ENCODE data around the gene NME3. TPM values are rescaled to one million over a fixed set of nuclear protein-coding genes. Genes with fewer than 3 reads are reported as not detected.

NME3 gene
- total RNA-seq, 1 experiment from 2014 or later: 66.9 TPM

GRCh38 chr16:1779234-1779701 is 7.9 kb upstream of the NME3 start:
- Histone ChIP-seq H3K9me2 (replicated peaks; ENCODE audit: low read length) (no peaks in the 10 kb centered on the region), H3K9me3 (ENCODE audit: low read length) (no peaks in the 10 kb centered on the region), H3K4me2 (ENCODE audit: low read length) (no peak overlapping the region), H3K4me1 (ENCODE audit: insufficient read depth, low read length) (peaks cover 15% of the 10 kb centered on the region; the same call in 1 of the 2 replicates), H4K20me1 (ENCODE audit: low read length) (peaks cover 3% of the 10 kb centered on the region; the same call in 1 of the 2 replicates), H3F3A (ENCODE audit: low read length, unreplicated experiment) (no peaks in the 10 kb centered on the region), H3K36me3 (ENCODE audit: low read depth, low read length) (no peaks in the 10 kb centered on the region), H3K27ac (ENCODE audit: low read length) (no peak overlapping the region), H2AFZ (ENCODE audit: low read length) (no peak overlapping the region), H3K4me3 (ENCODE audit: low read length) (no peak overlapping the region), H3K79me2 (ENCODE audit: low read length) (peaks cover 38% of the 10 kb centered on the region), H3K9ac (ENCODE audit: low read length) (no peak overlapping the region), H3K27me3 (ENCODE audit: low read length) (no peaks in the 10 kb centered on the region)
- POLR2A ChIA-PET (ENCODE audit: unreplicated experiment): no interaction called here
- DNase-seq: no peak
- intact Hi-C loops (cut with micrococcal nuclease): no loop called here
- BruUV-seq (replicated peaks): no TSS peak
- CTCF ChIA-PET: no interaction called here
- TF ChIP-seq CTCF (conservative IDR thresholded peaks at IDR 0.05; ENCODE audit: low read depth, low read length) (no peak), EZH2phosphoT487 (IDR thresholded peaks at IDR 0.05; ENCODE audit: borderline replicate concordance, low read length) (no peak), EZH2 (IDR thresholded peaks at IDR 0.05; ENCODE audit: low read length, unreplicated experiment) (no peak)
- ATAC-seq: no peak

GRCh38 chr16:1778200-1779179 is 7.1 kb upstream of the NME3 start:
- no peak overlapping the region for H3K4me3 ChIP-seq (ENCODE audit: low read length)
- H3K4me1 ChIP-seq (ENCODE audit: insufficient read depth, low read length): peaks cover 18% of the 10 kb centered on the region; the same call in 1 of the 2 replicates
- H3K27me3 ChIP-seq (ENCODE audit: low read length): no peaks in the 10 kb centered on the region
- peaks cover 38% of the 10 kb centered on the region for H3K79me2 ChIP-seq (ENCODE audit: low read length)
- no TSS peak for BruUV-seq (replicated peaks)
- no peaks in the 10 kb centered on the region for H3K9me3 ChIP-seq (ENCODE audit: low read length)
- H4K20me1 ChIP-seq (ENCODE audit: low read length): peaks cover 3% of the 10 kb centered on the region; the same call in 1 of the 2 replicates
- POLR2A ChIA-PET (ENCODE audit: unreplicated experiment): no interaction called here
- no peaks in the 10 kb centered on the region for H3K9me2 ChIP-seq (replicated peaks; ENCODE audit: low read length)
- intact Hi-C loops (cut with micrococcal nuclease): no loop called here
- H3K27ac ChIP-seq (ENCODE audit: low read length): no peak overlapping the region
- no peak overlapping the region for H3K4me2 ChIP-seq (ENCODE audit: low read length)
- no peaks in the 10 kb centered on the region for H3K36me3 ChIP-seq (ENCODE audit: low read depth, low read length)
- CTCF ChIA-PET: no interaction called here
- no peak for ATAC-seq
- H3F3A ChIP-seq (ENCODE audit: low read length, unreplicated experiment): no peaks in the 10 kb centered on the region
- H2AFZ ChIP-seq (ENCODE audit: low read length): no peak overlapping the region
- no peak overlapping the region for H3K9ac ChIP-seq (ENCODE audit: low read length)
- no peak for DNase-seq
- TF ChIP-seq CTCF (conservative IDR thresholded peaks at IDR 0.05; ENCODE audit: low read depth, low read length) (no peak), EZH2 (IDR thresholded peaks at IDR 0.05; ENCODE audit: low read length, unreplicated experiment) (no peak), EZH2phosphoT487 (IDR thresholded peaks at IDR 0.05; ENCODE audit: borderline replicate concordance, low read length) (no peak)
